PC-9 (cell line): ENCODE data around the gene NMUR1.

Source experiments
- EZH2 ChIP-seq: fragments of 200-600 bp; sonication (generic); IDR thresholded peaks from 2 replicates; pipeline ENCODE4 v1.8.0; 2017; ENCODE audit warnings: antibody characterized with exemption, low read depth
- TF ChIP-seq, protein P1 (sequence below): fragments of 200-600 bp; sonication (generic); conservative IDR thresholded peaks from 2 replicates; pipeline ENCODE4 v1.6.1; 2017; ENCODE audit warnings: mixed run types, antibody characterized with exemption, mild to moderate bottlenecking, moderate library complexity

DNA sequence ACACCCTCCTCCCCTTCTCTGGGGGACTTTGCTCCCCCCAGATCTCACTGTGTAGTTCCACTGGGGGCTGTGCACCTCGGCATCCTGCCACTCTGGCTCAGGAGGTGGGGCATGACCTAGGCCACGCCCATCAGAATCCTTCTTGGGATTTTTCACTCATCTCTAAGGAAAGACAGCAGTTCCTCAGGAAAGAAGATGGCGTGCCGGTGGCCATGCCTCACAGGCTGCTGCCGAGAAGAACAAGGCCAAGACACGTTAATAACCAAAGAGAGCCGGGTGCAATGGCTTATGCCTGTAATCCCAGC lies 3.2 kb downstream of the NMUR1 start:
- TF ChIP-seq, protein P1, sequence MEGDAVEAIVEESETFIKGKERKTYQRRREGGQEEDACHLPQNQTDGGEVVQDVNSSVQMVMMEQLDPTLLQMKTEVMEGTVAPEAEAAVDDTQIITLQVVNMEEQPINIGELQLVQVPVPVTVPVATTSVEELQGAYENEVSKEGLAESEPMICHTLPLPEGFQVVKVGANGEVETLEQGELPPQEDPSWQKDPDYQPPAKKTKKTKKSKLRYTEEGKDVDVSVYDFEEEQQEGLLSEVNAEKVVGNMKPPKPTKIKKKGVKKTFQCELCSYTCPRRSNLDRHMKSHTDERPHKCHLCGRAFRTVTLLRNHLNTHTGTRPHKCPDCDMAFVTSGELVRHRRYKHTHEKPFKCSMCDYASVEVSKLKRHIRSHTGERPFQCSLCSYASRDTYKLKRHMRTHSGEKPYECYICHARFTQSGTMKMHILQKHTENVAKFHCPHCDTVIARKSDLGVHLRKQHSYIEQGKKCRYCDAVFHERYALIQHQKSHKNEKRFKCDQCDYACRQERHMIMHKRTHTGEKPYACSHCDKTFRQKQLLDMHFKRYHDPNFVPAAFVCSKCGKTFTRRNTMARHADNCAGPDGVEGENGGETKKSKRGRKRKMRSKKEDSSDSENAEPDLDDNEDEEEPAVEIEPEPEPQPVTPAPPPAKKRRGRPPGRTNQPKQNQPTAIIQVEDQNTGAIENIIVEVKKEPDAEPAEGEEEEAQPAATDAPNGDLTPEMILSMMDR = no peak
- no peak for TF ChIP-seq EZH2
